Measurements from ENCODE around the gene CD2BP2. TPM values are rescaled to one million over a fixed set of nuclear protein-coding genes. Genes with fewer than 3 reads are reported as not detected.
"Not testable (repeated sequence)": the region's sequence is repeated elsewhere in the genome, so short reads cannot be mapped to it uniquely, and the experiment has no call there.

CD2BP2 gene
- polyA plus RNA-seq, 3 donors: 54.6 to 62.3 (median 62.3) TPM

DNA sequence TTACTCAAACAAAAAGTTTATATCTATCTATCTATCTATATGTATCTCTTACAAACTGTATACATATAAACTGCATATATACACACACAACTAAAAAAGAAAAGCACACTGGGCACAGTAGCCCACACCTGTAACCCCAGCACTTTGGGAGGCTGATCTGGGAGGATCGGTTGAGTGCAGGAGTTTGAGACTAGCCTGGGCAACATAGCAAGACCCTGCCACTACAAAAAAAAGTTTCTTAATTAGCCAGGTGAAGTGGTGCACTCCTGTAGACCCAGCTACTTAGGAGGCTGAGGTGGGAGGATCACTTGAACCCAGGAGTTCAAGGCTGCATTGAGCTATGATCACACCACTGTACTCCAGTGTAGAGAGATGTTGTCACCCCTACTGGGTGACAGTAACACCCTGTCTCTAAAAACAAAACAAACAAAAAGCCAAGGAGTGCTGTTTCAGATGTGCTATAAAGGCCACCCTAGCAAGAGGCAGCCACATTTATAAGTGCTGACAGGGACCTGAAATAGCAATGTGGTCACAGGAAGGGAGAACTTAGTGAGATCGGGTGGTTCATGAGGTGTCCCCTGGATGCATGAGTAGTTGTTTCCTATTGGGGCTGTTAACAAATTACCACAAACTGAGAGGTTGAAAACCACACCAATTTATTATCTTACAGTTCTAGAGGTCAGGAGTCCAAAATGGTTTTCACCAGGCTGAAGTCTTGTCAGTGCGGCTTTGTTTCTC is 4.8 kb downstream of the CD2BP2 start:
- no peak for DNase-seq

DNA sequence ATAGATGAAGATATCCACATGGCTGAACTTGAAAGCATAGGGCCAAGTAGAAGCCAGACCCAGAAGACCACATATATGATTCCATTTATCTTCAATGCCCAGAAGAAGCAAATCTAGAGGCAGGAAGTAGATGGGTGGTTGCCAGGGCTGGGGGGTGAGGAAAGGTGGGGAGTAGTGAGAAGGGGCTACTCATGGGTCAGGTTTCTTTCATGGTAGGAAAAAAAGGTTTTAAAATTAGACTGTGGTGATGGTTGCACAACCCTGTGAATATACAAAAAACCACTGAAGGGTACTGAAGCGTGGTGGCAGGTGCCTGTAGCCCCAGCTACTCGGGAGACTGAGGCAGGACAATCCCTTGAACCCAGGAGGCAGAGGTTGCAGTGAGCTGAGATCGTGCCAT is 5.4 kb downstream of the CD2BP2 start:
- DNase-seq: no peak

DNA sequence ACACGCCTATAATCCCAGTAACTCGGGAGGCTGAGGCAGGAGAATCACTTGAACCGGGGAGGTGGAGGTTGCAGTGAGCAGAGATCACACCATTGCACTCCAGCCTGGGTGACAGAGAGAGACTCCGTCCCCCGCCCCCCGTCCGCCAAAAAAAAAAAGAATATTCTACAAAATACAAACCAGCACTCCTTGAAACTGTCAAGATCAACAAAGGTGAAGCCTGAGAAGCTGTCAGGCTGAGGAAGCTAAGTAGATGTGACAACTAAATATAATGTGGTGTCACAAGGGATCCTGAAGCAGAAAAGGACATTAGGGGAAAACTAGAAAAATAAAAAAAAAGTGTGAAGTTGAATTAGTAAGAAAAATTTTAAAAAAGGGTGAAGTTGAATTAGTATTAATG is 6.2 kb downstream of the CD2BP2 start:
- DNase-seq: no peak

GRCh38 chr16:30348113-30348512 is 7.0 kb downstream of the CD2BP2 start:
- no peak for DNase-seq

DNA sequence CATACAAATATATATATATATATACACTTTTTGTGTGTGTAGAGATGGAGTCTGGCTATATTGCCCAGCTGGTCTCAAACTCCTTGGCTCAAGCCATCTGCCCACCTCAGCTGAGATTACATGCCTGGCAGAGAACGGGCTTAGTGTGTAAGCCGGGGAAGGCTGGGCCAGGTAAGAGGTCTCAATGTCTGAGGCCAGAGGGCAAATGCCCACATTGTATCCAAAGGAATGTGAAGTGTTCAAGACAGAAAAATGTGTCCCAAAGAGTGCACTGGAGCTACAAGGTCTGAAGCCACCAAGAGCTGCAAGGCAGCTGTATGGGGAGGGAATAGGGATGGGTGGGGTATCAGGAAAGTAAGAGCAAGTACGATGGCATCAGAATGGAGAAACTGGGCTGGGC is 8.8 kb downstream of the CD2BP2 start:
- no peak for DNase-seq

GRCh38 chr16:30343491-30343820 is 11.7 kb downstream of the CD2BP2 start:
- not testable (repeated sequence) for DNase-seq

DNA sequence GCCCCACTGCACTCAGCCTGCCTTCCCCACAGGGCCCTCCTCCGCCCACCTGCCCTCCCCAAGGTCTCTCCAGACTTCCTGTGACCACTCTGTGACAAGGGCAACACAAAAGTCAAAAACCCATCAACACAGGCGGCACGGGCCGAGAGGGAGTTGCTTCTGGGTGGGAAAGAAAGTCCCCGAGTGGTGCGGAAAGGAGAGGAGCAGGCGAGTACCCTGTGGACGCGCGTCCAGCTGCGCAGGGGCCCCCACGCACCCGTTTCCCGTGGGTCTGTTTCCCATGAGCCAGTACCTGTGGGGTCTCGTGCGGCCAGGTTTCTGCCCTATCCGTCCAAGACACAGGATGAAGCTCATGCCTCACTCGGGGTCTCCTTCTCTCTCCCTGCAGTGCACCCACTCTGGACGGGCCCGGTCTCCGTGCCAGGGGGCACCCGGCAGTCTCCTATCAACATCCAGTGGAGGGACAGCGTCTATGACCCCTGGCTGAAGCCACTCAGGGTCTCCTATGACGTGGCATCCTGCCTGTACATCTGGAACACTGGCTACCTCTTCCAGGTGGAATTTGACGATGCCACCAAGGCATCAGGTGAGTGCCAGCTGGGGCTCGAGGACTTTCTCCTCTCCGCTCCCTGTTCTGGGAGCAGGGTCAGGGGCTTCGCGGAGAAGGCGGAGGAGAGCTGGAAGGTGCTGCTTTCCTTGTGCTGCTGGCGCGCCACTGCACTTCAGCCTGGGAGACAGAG is 12.2 kb downstream of the CD2BP2 start:
- no peak for DNase-seq

- DNase-seq: not testable (repeated sequence)
These were observed 13.1 kb downstream of the CD2BP2 start for GRCh38 chr16:30341971-30342370.

GRCh38 chr16:30340621-30341020 is 14.5 kb downstream of the CD2BP2 start:
- DNase-seq: no peak

GRCh38 chr16:30338715-30339114 is 16.4 kb downstream of the CD2BP2 start:
- DNase-seq: not testable (repeated sequence)

- not testable (repeated sequence) for DNase-seq
These were observed 17.1 kb downstream of the CD2BP2 start for GRCh38 chr16:30337964-30338357.

GRCh38 chr16:30335598-30336474 is 19.3 kb downstream of the CD2BP2 start:
- no peak for DNase-seq

GRCh38 chr16:30335028-30335597 is 20.0 kb downstream of the CD2BP2 start:
- DNase-seq: peak; percentile 69

- DNase-seq: peak; percentile 77
These were observed 20.6 kb downstream of the CD2BP2 start for GRCh38 chr16:30334473-30334989.

- not testable (repeated sequence) for DNase-seq
These were observed 30.9 kb downstream of the CD2BP2 start for GRCh38 chr16:30324220-30324619.

GRCh38 chr16:30318647-30319046 is 36.5 kb downstream of the CD2BP2 start:
- not testable (repeated sequence) for DNase-seq

DNA sequence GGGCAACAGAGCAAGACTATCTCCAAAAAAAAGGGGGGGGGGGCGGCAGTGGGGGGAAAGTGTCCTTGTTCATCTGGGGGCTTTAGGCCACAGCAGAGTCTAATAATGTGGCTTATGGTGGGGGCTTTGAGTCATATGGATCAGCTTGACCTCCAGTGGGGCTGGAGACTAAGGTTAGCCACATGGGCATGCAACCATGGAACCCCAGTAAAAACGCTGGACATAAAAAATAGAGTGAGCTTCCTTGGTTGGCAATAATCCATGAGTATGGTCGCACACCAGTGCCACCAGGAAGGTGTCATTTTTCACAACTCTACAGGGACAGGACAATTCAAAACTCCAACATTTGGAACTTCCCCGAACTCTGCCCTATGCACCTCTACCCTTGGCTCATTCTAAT is 44.2 kb downstream of the CD2BP2 start:
- not testable (repeated sequence) for DNase-seq

DNA sequence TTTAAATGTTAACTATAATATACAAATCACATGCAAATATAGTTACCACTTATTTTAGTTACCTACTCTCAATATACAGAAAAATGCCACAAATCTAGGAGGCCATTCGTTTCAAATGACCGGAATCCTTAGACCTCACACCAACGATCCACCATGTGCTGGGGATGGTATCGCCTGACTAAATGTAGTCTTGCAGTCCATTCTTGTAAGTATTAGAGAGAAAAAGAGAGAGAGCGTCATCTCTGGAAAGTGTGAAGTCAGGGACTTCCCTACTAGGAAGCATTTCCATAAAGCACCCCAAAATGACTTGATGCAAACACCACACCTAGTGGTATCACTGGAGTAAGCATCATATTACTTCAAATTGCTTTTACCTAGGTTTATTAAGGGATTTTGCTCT is 45.9 kb downstream of the CD2BP2 start:
- DNase-seq: not testable (repeated sequence)

Data from renal pelvis (tissue), 4 donors.